Keratinocyte (primary cell): ENCODE results near the gene NF2. TPM values are rescaled to one million over a fixed set of nuclear protein-coding genes. Genes with fewer than 3 reads are reported as not detected.

ENCODE experiments used
- DNase-seq: peaks from one replicate; pipeline ENCODE4 v3.0.0-alpha.2; 2011; ENCODE audit warnings: low read depth, missing footprints, low spot score
- FAIRE-seq: peaks from 2 replicates; lab custom pipeline; 2011; peaks lifted over from hg19 to GRCh38; lab: Jason Lieb, UNC
- H2AFZ ChIP-seq: 2 replicates; pipeline ENCODE4 v1.6.0; 2012; ENCODE audit warnings: low read length, control low read depth, inconsistent platforms; ENCODE audit not compliant: control insufficient read depth
- H3K27ac ChIP-seq: 2 replicates; pipeline ENCODE4 v1.5.1; 2011; ENCODE audit warnings: low read length; ENCODE audit not compliant: control insufficient read depth, insufficient read depth
- H3K27me3 ChIP-seq: 3 replicates; pipeline ENCODE4 v1.6.0; 2011; ENCODE audit warnings: low read length; ENCODE audit not compliant: control insufficient read depth, insufficient read depth; ENCODE audit errors: extremely low read depth
- H3K36me3 ChIP-seq, 2 experiments: 2 replicates in 1 of 2; 3 replicates in 1 of 2; pipeline ENCODE4 v1.5.1; 2011; ENCODE audit warnings: low read length in 2 of 2, mild to moderate bottlenecking in 1 of 2; ENCODE audit not compliant: control insufficient read depth in 2 of 2, insufficient read depth in 2 of 2; ENCODE audit errors: extremely low read depth in 1 of 2
- H3K4me1 ChIP-seq: 3 replicates; pipeline ENCODE4 v1.5.1; 2011; ENCODE audit warnings: low read length; ENCODE audit not compliant: control insufficient read depth, insufficient read depth; ENCODE audit errors: extremely low read depth
- H3K4me2 ChIP-seq: 3 replicates; pipeline ENCODE4 v1.6.0; 2011; ENCODE audit warnings: low read depth, low read length; ENCODE audit not compliant: control insufficient read depth, insufficient read depth; ENCODE audit errors: extremely low read depth
- H3K4me3 ChIP-seq, 3 experiments: fragments of 200-600 bp in 1 of 3; sonication (generic) in 1 of 3; 2 replicates in 2 of 3; 3 replicates in 1 of 3; pipeline ENCODE4 v1.5.1; 2011 to 2016; ENCODE audit warnings: low read length in 3 of 3, mild to moderate bottlenecking in 3 of 3, control low read depth in 2 of 3, inconsistent platforms in 1 of 3, low read depth in 1 of 3, mixed read lengths in 1 of 3, mixed run types in 1 of 3, moderate library complexity in 1 of 3; ENCODE audit not compliant: control insufficient read depth in 2 of 3, insufficient read depth in 2 of 3; ENCODE audit errors: extremely low read depth in 1 of 3
- H3K79me2 ChIP-seq: 2 replicates; pipeline ENCODE4 v1.6.0; 2012; ENCODE audit warnings: low read length; ENCODE audit not compliant: control insufficient read depth, insufficient read depth
- H3K9ac ChIP-seq: 3 replicates; pipeline ENCODE4 v1.6.0; 2011; ENCODE audit warnings: low read length; ENCODE audit not compliant: control insufficient read depth, insufficient read depth; ENCODE audit errors: extremely low read depth
- H3K9me1 ChIP-seq: 3 replicates; pipeline ENCODE4 v1.6.0; 2011; ENCODE audit warnings: low read length; ENCODE audit not compliant: control insufficient read depth, insufficient read depth; ENCODE audit errors: extremely low read depth
- H3K9me3 ChIP-seq: 2 replicates; pipeline ENCODE4 v1.5.1; 2012; ENCODE audit warnings: low read depth, low read length; ENCODE audit not compliant: control insufficient read depth
- H4K20me1 ChIP-seq: 3 replicates; pipeline ENCODE4 v1.6.0; 2011; ENCODE audit warnings: low read length; ENCODE audit not compliant: control insufficient read depth, insufficient read depth; ENCODE audit errors: extremely low read depth
- CTCF ChIP-seq, 3 experiments: IDR thresholded peaks in 1 of 3; conservative IDR thresholded peaks in 1 of 3; optimal IDR thresholded peaks in 1 of 3; 2 replicates in 2 of 3; 3 replicates in 1 of 3; pipeline versions ENCODE3 to v1.5.1; 2011; ENCODE audit warnings: low read length in 3 of 3, mild to moderate bottlenecking in 3 of 3, moderate library complexity in 2 of 3, control low read depth in 1 of 3, inconsistent platforms in 1 of 3; ENCODE audit not compliant: insufficient read depth in 2 of 3; ENCODE audit errors: extremely low read depth in 1 of 3
- EZH2 ChIP-seq: IDR thresholded peaks from one replicate; pipeline ENCODE4 v1.6.1; 2012; ENCODE audit warnings: inconsistent platforms, mild to moderate bottlenecking, low read length, moderate library complexity
- dilution Hi-C: fragments of 300-500 bp; cut with MboI; formaldehyde crosslinking; loops from one replicate; pipeline ENCODE4 v1.7.0; 2020; ENCODE audit warnings: low sequenced_read_pairs; ENCODE audit not compliant: extremely low pct_ligation_motif_present
- polyA plus RNA-seq, 5 experiments: library from polyadenylated mRNA; depleted of rRNA in 3 of 5; stranded (reverse) in 3 of 5; stranded (forward) in 1 of 5; unstranded in 1 of 5; fragments of >200 nt; gene quantifications; 1 replicate in 1 of 5; 2 replicates in 3 of 5; 3 replicates in 1 of 5; pipeline versions ENCODE4 v1.2.1 to v1.2.3, GENCODE V29; 2011 to 2012; ENCODE audit warnings: missing spikeins in 2 of 5, low read depth in 1 of 5, low replicate concordance in 1 of 5

NF2 gene
- polyA plus RNA-seq, 1 donor (not counting 4 experiments of a cell fraction or from before 2014, with no cell fraction given): 50.2 TPM

DNA sequence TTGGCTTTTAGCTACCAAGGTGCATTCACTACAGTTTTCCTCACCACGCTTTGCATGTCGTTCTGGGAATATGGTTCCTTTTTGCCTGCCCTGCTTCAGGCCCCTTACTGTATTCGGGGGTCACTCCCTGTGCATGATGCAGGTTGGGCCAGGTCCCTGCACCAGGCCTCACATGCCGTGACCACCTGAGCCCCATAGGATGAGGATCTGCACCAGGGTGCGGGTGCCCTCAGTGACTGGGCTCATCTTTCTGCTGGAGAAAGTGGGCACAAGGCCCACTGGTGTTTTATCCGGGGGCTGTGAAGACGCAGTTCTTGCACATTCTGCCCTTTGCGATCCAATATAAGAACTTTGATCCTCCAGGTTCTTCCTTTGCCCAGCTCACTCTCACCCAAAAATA lies 70.7 kb downstream of the NF2 start:
- Histone ChIP-seq H3K9me1 (no peaks in the 10 kb centered on the region), H3K9me3 (no peaks in the 10 kb centered on the region), H3K4me2 (no peak overlapping the region), H3K27ac (no peak overlapping the region), H3K36me3 (peaks cover 49 to 61% of the 10 kb centered on the region in 2 experiments), H3K79me2 (peaks cover 2% of the 10 kb centered on the region), H2AFZ (no peak overlapping the region), H4K20me1 (no peaks in the 10 kb centered on the region), H3K4me3 (no peak overlapping the region), H3K4me1 (no peaks in the 10 kb centered on the region), H3K27me3 (no peaks in the 10 kb centered on the region), H3K9ac (no peak overlapping the region)
- TF ChIP-seq CTCF (optimal IDR thresholded peaks at IDR 0.05 in 1 of 3, IDR thresholded peaks at IDR 0.05 in 1 of 3, conservative IDR thresholded peaks at IDR 0.05 in 1 of 3; ENCODE audit: extremely low read depth in 1 of 3, insufficient read depth in 2 of 3, low read length in 3 of 3): no peak
- TF ChIP-seq EZH2: no peak
- no peak for FAIRE-seq
- DNase-seq: no peak
- dilution Hi-C loops: no loop called here

DNA sequence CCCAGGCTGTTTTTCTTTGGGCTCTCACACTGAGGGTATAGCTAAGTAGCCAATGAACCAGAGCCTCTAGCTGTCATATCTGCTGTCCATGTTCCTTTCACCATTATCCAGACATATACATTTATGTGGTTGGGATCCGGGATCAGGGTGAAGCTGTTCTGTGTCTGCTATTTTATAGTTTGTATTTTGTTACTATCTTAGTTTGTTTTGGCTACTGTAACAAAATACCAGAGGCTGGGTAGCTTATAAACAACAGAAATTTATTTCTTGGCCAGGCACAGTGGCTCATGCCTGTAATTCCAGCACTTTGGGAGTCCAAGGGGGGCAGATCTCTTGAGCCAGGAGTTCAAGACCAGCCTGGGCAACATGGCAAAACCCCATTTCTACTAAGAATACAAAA lies 75.9 kb downstream of the NF2 start:
- H3K4me3 ChIP-seq: no peak overlapping the region
- no peak overlapping the region for H3K27ac ChIP-seq
- FAIRE-seq (no peak), DNase-seq (no peak)
- dilution Hi-C loops: no loop called here
- H3K36me3 ChIP-seq: peaks cover 48 to 56% of the 10 kb centered on the region in 2 experiments
- TF ChIP-seq CTCF (optimal IDR thresholded peaks at IDR 0.05 in 1 of 3, IDR thresholded peaks at IDR 0.05 in 1 of 3, conservative IDR thresholded peaks at IDR 0.05 in 1 of 3; ENCODE audit: extremely low read depth in 1 of 3, insufficient read depth in 2 of 3, low read length in 3 of 3): no peak
- no peak for TF ChIP-seq EZH2
- H2AFZ ChIP-seq: no peak overlapping the region
- no peaks in the 10 kb centered on the region for H3K79me2 ChIP-seq
- H3K9ac ChIP-seq: no peak overlapping the region
- no peaks in the 10 kb centered on the region for H4K20me1 ChIP-seq
- H3K27me3 ChIP-seq: no peaks in the 10 kb centered on the region
- H3K4me2 ChIP-seq: no peak overlapping the region
- no peaks in the 10 kb centered on the region for H3K9me1 ChIP-seq
- no peaks in the 10 kb centered on the region for H3K4me1 ChIP-seq
- H3K9me3 ChIP-seq: no peaks in the 10 kb centered on the region
